ENCODE results near the gene SRRD.
"Not testable (repeated sequence)": the region's sequence is repeated elsewhere in the genome, so short reads cannot be mapped to it uniquely, and the experiment has no call there.

The SRRD gene, protein sequence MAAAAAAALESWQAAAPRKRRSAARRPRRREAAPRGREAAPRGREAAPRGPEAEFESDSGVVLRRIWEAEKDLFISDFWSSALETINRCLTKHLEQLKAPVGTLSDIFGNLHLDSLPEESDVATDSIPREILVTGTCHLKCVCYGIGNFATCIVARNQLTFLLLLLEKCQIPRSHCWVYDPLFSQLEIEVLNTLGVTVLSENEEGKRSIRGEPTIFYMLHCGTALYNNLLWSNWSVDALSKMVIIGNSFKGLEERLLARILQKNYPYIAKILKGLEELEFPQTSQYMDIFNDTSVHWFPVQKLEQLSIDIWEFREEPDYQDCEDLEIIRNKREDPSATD

DNA sequence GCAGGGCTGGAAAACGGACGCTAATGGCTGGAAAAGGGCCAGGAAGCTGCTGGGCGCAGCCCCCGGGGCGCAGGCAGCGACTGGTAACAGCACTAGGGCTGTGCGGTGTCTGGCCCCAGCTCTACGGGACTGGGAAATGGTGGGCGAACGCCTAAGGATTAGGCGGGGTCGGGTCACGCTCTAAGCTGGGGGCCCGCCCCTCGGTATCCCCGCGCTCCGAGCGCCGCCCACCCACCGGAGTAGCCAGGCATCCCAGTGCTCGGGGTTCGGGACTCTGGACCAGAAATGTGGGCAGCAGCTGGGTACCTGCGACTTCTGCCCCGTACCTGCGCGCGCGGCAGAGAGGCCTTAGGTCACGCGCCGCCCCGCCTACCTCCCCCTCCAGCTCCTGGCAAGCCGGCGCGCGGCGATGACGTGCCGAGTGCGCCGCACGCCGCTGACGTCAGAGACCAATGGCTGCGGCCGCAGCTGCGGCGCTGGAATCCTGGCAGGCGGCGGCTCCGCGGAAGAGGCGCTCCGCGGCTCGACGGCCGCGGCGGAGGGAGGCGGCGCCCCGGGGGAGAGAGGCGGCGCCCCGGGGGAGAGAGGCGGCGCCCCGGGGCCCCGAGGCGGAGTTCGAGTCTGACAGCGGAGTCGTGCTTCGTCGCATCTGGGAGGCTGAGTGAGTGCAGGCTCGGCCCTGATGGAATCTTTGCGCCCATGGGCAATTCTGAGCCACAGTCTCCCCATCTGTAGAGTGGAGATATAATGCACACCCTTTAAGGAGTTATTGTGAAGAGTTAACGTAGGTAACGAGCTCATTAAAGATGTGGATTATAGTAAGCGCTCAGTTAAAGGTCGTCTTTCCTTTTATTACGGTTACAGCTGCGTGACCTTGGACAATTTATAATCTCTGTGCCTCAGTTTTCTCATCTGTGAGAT lies at the start of gene SRRD, which contains the start of gene HPS4:
TSS of gene SRRD (plus strand) at position 439 of the 921 bp plus-strand sequence. CDS start at position 453, 14 bp downstream.
TSS of gene HPS4 (minus strand) at position 345 of the 921 bp plus-strand sequence. CDS start 2,021 bp downstream, outside the sequence.
- peak; percentile 89 for DNase-seq (ENCODE audit: low read depth)
- TF ChIP-seq, protein P1, sequence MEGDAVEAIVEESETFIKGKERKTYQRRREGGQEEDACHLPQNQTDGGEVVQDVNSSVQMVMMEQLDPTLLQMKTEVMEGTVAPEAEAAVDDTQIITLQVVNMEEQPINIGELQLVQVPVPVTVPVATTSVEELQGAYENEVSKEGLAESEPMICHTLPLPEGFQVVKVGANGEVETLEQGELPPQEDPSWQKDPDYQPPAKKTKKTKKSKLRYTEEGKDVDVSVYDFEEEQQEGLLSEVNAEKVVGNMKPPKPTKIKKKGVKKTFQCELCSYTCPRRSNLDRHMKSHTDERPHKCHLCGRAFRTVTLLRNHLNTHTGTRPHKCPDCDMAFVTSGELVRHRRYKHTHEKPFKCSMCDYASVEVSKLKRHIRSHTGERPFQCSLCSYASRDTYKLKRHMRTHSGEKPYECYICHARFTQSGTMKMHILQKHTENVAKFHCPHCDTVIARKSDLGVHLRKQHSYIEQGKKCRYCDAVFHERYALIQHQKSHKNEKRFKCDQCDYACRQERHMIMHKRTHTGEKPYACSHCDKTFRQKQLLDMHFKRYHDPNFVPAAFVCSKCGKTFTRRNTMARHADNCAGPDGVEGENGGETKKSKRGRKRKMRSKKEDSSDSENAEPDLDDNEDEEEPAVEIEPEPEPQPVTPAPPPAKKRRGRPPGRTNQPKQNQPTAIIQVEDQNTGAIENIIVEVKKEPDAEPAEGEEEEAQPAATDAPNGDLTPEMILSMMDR (IDR thresholded peaks at IDR 0.05; ENCODE audit: low read length, missing control alignments): no peak
- peak within 1 kb of the TSS; percentile 89 for H3K4me3 ChIP-seq (replicated peaks; ENCODE audit: low read depth, low read length)

DNA sequence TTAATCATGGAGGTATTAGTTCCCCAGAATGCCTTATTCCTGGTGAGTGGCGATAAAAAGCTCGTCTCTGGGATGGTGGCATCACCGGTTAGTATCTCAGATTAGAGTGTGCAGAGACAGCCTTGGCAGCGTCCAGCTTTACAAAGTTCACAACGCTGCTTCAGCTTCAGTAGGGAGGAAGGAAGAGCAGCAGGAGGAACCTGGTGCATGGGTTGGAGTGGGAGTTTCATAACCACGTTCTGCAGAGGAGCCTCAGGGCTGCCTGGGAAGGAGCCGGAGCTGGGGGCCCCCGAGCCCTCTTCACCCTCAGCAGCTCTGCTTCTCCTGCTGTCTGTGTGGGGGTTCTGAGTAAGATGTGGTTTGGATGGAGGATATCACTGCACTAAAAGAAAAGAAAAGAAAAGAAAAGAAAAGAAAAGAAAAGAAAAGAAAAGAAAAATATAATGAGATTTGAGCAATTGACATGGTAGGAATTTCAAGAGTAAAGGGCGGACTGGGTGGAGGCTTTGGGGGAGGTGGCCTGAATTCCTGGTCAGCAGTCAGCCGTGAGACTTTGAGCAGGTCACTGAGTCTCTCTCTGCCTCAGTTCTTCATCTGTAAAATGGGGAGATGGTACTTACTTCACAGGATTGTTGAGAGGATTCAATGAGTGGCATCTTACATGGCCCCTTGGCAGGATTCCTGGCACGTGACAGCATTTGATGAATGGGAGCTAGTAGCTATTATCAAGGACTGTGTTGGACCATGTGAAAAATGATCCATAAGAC lies 48.2 kb upstream of the SRRD start:
- H3K4me3 ChIP-seq (replicated peaks; ENCODE audit: low read depth, low read length): no peak overlapping the region
- no peak for DNase-seq (ENCODE audit: low read depth)
- TF ChIP-seq, protein P1 (IDR thresholded peaks at IDR 0.05; ENCODE audit: low read length, missing control alignments): no peak

DNA sequence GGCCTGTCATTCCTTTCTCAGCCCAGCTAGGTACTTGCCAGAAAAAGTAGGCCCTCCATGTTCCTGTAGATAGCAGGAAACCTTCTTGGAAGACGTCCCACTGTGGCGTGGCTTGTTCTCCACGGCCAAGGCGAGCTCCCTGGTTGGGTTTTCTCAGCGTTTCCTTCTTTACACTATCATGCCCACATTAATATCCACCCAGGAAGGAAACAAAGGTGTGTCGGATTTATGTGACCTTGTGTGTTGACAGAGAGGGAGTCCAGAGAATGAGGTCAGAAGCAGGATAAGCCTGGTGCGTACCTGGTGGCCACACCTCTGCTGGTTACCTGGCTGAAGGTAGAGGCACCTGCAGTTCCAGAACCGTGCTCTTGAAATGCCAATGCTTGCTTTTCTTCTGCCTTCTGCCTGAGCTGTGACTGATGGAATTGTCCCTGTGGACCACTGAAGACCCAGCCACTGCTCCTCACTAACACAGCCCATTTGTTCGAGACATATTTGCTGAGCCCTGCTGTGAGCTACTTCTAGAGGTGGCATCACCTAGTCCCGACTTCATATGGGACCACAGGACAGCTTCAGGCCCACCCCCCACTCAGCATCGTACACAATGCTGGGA lies 46.7 kb upstream of the SRRD start:
- no peak overlapping the region for H3K4me3 ChIP-seq (replicated peaks; ENCODE audit: low read depth, low read length)
- TF ChIP-seq, protein P1 (IDR thresholded peaks at IDR 0.05; ENCODE audit: low read length, missing control alignments): no peak
- peak; percentile 9 for DNase-seq (ENCODE audit: low read depth)

DNA sequence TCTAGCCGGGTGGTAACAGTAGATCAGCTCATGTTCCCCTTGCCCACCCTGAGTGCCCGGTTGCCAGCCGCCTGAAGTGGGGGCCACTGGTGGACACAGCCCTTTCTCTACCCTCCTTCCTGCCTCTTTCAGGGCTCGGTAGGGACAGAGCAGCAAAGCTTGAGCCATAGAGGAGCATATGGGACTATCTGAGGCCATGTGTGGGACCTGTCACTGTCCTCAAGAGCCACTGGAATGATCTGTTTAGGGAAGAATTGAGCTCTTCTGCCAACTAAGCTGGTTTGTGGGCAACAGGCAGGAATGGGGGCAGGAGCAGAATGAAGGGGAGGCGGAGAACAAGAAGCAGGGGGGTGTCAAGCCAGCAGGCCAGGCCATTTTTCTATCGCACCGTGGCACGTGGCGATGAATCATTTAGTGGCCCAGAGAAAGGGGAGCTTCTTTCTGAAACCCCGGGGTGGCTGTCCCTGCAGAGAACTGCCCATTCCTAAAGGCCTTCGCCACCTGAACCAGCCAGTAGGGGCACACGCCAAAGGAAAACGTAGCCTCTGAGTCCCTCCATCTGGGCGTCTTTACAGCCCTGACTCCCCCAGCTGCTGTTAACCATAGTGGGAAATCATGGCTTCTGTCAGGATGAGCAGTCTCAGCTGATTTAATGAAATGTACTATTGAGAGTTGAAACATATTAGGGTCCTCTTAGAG lies 45.8 kb upstream of the SRRD start:
- no peak overlapping the region for H3K4me3 ChIP-seq (replicated peaks; ENCODE audit: low read depth, low read length)
- DNase-seq (ENCODE audit: low read depth): no peak
- TF ChIP-seq, protein P1 (IDR thresholded peaks at IDR 0.05; ENCODE audit: low read length, missing control alignments): no peak

DNA sequence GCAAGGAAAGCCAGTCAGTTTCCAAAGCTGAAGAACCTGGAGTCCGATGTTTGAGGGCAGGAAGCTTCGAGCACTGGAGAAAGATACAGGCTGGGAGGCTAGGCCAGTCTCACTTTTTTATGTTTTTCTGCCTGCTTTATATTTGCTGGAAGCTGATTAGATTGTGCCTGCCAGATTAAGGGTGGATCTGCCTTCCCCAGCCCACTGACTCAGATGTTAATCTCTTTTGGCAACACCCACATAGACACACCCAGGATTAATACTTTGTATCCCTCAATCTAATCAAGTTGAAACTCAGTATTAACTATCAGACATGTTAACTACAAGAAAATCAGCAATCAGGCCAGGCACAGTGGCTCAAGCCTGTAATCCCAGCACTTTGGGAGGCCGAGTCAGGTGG lies 44.9 kb upstream of the SRRD start:
- DNase-seq (ENCODE audit: low read depth); H3K4me3 ChIP-seq (replicated peaks; ENCODE audit: low read depth, low read length): not testable (repeated sequence)

DNA sequence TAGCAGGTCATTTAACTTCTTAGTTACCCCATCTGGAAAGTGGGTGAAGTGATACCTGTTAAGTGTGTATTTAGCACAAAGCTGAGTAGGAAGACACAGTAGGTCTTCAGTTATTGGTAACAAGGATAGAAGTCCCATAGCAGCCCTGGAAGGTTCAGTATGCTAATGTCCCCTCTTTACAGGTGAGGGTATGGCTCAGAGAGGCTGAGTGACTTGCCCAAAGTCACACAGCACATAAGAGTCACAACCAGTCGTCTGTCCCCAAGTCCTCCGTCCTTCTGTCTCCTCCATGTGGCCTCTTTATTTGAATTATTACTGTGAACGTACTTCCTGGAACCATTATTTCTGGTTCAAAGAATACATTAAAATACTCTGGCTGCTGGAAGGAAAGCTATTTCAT lies 44.1 kb upstream of the SRRD start:
- no peak overlapping the region for H3K4me3 ChIP-seq (replicated peaks; ENCODE audit: low read depth, low read length)
- DNase-seq (ENCODE audit: low read depth): no peak
- TF ChIP-seq, protein P1 (IDR thresholded peaks at IDR 0.05; ENCODE audit: low read length, missing control alignments): no peak

Data from fibroblast of pulmonary artery (primary cell).